GM18508 (cell line): ENCODE data around the gene ANKRD60.

Experiments used
- ATAC-seq: cut with Tn5 transposase; IDR thresholded peaks from one replicate; pipeline ENCODE4 v1.9.1; 2021; ENCODE audit warnings: moderate number of reproducible peaks; ENCODE audit not compliant: insufficient read depth, unreplicated experiment

The ANKRD60 gene

GRCh38 chr20:58198384-58198783 lies 30.1 kb downstream of the ANKRD60 start:
- ATAC-seq: no peak

GRCh38 chr20:58197185-58197469 lies 31.3 kb downstream of the ANKRD60 start:
- no peak for ATAC-seq

GRCh38 chr20:58196402-58197184 lies 31.9 kb downstream of the ANKRD60 start:
- no peak for ATAC-seq

GRCh38 chr20:58195047-58195446 lies 33.4 kb downstream of the ANKRD60 start:
- ATAC-seq: no peak

- no peak for ATAC-seq
Observed at GRCh38 chr20:58194175-58194791, 34.2 kb downstream of the ANKRD60 start.

- no peak for ATAC-seq
Observed at GRCh38 chr20:58192567-58192966, 35.9 kb downstream of the ANKRD60 start.

GRCh38 chr20:58192065-58192464 lies 36.4 kb downstream of the ANKRD60 start:
- no peak for ATAC-seq

- ATAC-seq: no peak
Observed at GRCh38 chr20:58188527-58188926, 39.9 kb downstream of the ANKRD60 start.

- ATAC-seq: no peak
Observed at GRCh38 chr20:58184984-58185383, 43.5 kb downstream of the ANKRD60 start.

GRCh38 chr20:58184063-58184462 lies 44.4 kb downstream of the ANKRD60 start:
- ATAC-seq: no peak

GRCh38 chr20:58182521-58183140 lies 45.8 kb downstream of the ANKRD60 start:
- ATAC-seq: no peak

GRCh38 chr20:58179432-58180099 lies 48.9 kb downstream of the ANKRD60 start:
- ATAC-seq: no peak

GRCh38 chr20:58179083-58179431 lies 49.4 kb downstream of the ANKRD60 start:
- no peak for ATAC-seq

GRCh38 chr20:58177799-58178198 lies 50.7 kb downstream of the ANKRD60 start:
- ATAC-seq: no peak

- ATAC-seq: no peak
Observed at GRCh38 chr20:58175836-58176235, 52.6 kb downstream of the ANKRD60 start.

GRCh38 chr20:58175425-58175824 lies 53.0 kb downstream of the ANKRD60 start:
- ATAC-seq: no peak

GRCh38 chr20:58174708-58175280 lies 53.7 kb downstream of the ANKRD60 start:
- ATAC-seq: no peak

GRCh38 chr20:58173930-58174707 lies 54.3 kb downstream of the ANKRD60 start:
- ATAC-seq: no peak

- no peak for ATAC-seq
Observed at GRCh38 chr20:58173091-58173490, 55.4 kb downstream of the ANKRD60 start.

- ATAC-seq: no peak
Observed at GRCh38 chr20:58171796-58172425, 56.5 kb downstream of the ANKRD60 start.
